Upper lobe of right lung (tissue), 1 donor: ENCODE results near the gene PTCRA. TPM values are rescaled to one million over a fixed set of nuclear protein-coding genes. Genes with fewer than 3 reads are reported as not detected.

Experiments
- ATAC-seq: fragments of 200-7000 bp; cut with Tn5 transposase; one replicate; pipeline ENCODE4 v1.9.1; 2020; ENCODE audit warnings: mild to moderate bottlenecking, moderate library complexity
- DNase-seq: peaks from one replicate; pipeline ENCODE4 v3.0.0-alpha.2; 2020
- H3K27ac ChIP-seq: fragments of 200-600 bp; one replicate; pipeline ENCODE4 v1.8.0; 2022
- H3K27me3 ChIP-seq: fragments of 200-600 bp; one replicate; pipeline ENCODE4 v1.8.0; 2022; ENCODE audit warnings: mild to moderate bottlenecking
- H3K36me3 ChIP-seq: fragments of 200-600 bp; one replicate; pipeline ENCODE4 v1.8.0; 2022
- H3K4me1 ChIP-seq: fragments of 200-600 bp; one replicate; pipeline ENCODE4 v1.8.0; 2022
- H3K4me3 ChIP-seq: fragments of 200-600 bp; one replicate; pipeline ENCODE4 v1.8.0; 2022; ENCODE audit warnings: mild to moderate bottlenecking
- H3K9me3 ChIP-seq: fragments of 200-600 bp; one replicate; pipeline ENCODE4 v1.8.0; 2022
- intact Hi-C: fragments of 100-400 bp; cut with DNase I; formaldehyde crosslinking; loops from one replicate; pipeline ENCODE4 v1.11.0; 2022
- total RNA-seq: library from RNA; stranded (reverse); fragmentation: NEBNext Ultra II Directional; extraction: Animal tissue kit (Norgen Biotek cat#: 25700); gene quantifications from one replicate; pipeline ENCODE4 v1.2.1, GENCODE V29; 2021
- TF ChIP-seq, protein P1 (sequence below): fragments of 200-600 bp; IDR thresholded peaks from one replicate; pipeline ENCODE4 v1.8.0; 2022; ENCODE audit warnings: antibody characterized with exemption
- donor health status: DM: no; HTN: yes; CAD: no; lungs with severe emphysema.

Gene PTCRA
- total RNA-seq, 1 donor from 2014 or later, result 5.0 TPM

GRCh38 chr6:42958125-42958524, 42.3 kb downstream of the PTCRA start:
- H3K36me3 ChIP-seq, result peaks cover 8% of the 10 kb centered on the region
- no peak overlapping the region for H3K27ac ChIP-seq
- H3K4me1 ChIP-seq, result peaks cover 19% of the 10 kb centered on the region
- H3K9me3 ChIP-seq, result no peaks in the 10 kb centered on the region
- no peak for DNase-seq
- intact Hi-C loops, result no loop called here
- H3K4me3 ChIP-seq, result no peak overlapping the region
- TF ChIP-seq, protein P1, sequence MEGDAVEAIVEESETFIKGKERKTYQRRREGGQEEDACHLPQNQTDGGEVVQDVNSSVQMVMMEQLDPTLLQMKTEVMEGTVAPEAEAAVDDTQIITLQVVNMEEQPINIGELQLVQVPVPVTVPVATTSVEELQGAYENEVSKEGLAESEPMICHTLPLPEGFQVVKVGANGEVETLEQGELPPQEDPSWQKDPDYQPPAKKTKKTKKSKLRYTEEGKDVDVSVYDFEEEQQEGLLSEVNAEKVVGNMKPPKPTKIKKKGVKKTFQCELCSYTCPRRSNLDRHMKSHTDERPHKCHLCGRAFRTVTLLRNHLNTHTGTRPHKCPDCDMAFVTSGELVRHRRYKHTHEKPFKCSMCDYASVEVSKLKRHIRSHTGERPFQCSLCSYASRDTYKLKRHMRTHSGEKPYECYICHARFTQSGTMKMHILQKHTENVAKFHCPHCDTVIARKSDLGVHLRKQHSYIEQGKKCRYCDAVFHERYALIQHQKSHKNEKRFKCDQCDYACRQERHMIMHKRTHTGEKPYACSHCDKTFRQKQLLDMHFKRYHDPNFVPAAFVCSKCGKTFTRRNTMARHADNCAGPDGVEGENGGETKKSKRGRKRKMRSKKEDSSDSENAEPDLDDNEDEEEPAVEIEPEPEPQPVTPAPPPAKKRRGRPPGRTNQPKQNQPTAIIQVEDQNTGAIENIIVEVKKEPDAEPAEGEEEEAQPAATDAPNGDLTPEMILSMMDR, result no peak
- no peaks in the 10 kb centered on the region for H3K27me3 ChIP-seq
- ATAC-seq, result no peak

- H3K4me1 ChIP-seq, result peaks cover 19% of the 10 kb centered on the region
- H3K27ac ChIP-seq, result peak overlapping the region; percentile 55
- H3K9me3 ChIP-seq, result no peaks in the 10 kb centered on the region
- H3K4me3 ChIP-seq, result peak overlapping the region; percentile 60
- H3K36me3 ChIP-seq, result peaks cover 22% of the 10 kb centered on the region
- DNase-seq, result no peak
- TF ChIP-seq, protein P1, result no peak
- H3K27me3 ChIP-seq, result no peaks in the 10 kb centered on the region
- no peak for ATAC-seq
- intact Hi-C loops, result no loop called here
Observed at GRCh38 chr6:42959917-42960242, 44.0 kb downstream of the PTCRA start.

GRCh38 chr6:42960243-42961019, 44.6 kb downstream of the PTCRA start, which contains the start of gene GNMT:
Gene GNMT, plus strand, starts transcription at chr6:42960754. Its CDS starts 14 bp downstream, at chr6:42960768.
- intact Hi-C loops, result no loop called here
- Histone ChIP-seq H3K36me3 (peaks cover 28% of the 10 kb centered on the region), H3K27ac (peak within 1 kb of the TSS; percentile 55)

DNA sequence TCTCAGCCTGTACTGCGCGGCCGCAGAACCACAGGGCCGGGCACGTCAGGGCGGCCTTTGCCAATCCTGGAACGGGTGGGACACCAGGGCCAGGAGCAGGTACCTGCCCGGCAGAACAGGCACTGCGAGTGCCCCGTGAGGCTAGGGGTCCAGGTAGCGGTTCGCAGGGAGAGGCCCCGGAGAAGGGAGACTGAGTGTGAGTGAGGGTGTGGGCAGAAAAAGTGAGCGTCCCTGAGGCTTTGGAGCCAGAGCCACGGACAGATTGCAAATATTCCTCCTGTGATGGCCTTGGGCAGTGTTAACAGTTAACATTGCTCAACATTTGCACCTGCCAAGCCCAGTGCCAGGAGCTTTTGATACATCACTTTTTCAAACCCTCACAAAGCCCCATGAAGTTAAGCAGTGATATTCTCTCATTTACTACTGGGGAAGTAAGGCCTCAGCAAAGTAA, 45.2 kb downstream of the PTCRA start:
- peaks cover 33% of the 10 kb centered on the region for H3K36me3 ChIP-seq
- DNase-seq (no peak), ATAC-seq (peak; percentile 4)
- peak overlapping the region; percentile 55 for H3K27ac ChIP-seq
- intact Hi-C loops, result no loop called here
- H3K27me3 ChIP-seq, result no peaks in the 10 kb centered on the region
- no peaks in the 10 kb centered on the region for H3K9me3 ChIP-seq
- peaks cover 19% of the 10 kb centered on the region for H3K4me1 ChIP-seq
- peak overlapping the region; percentile 60 for H3K4me3 ChIP-seq
- TF ChIP-seq, protein P1, result no peak

More at GRCh38 chr6:42960243-42961019, 44.6 kb downstream of the PTCRA start, which contains the start of gene GNMT:
- H3K4me1 ChIP-seq, result peaks cover 19% of the 10 kb centered on the region
- H3K27me3 ChIP-seq, result no peaks in the 10 kb centered on the region
- ATAC-seq (peak; percentile 94), DNase-seq (peak; percentile 92)
- TF ChIP-seq, protein P1, result no peak
- peak within 1 kb of the TSS; percentile 60 for H3K4me3 ChIP-seq
- H3K9me3 ChIP-seq, result no peaks in the 10 kb centered on the region

DNA sequence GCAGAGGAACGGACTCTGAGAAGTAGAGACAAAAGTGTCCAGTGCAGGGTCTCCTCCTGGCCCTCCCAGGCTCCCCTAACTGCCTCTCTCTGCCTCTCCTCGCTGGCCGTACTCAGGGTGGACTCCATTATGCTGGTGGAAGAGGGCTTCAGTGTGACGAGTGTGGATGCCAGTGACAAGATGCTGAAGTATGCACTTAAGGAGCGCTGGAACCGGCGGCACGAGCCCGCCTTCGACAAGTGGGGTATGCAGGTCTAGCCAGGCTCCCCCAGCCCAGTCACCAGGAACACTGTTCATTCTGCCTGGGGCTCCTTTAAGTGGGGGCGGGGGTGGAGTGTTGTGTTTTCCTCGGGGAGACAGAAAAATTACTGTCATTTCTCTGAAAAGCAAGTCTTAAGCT, 46.2 kb downstream of the PTCRA start:
- TF ChIP-seq, protein P1, result no peak
- H3K27me3 ChIP-seq, result no peaks in the 10 kb centered on the region
- DNase-seq (no peak), ATAC-seq (no peak)
- H3K4me1 ChIP-seq, result peaks cover 19% of the 10 kb centered on the region
- no peak overlapping the region for H3K4me3 ChIP-seq
- intact Hi-C loops, result no loop called here
- H3K9me3 ChIP-seq, result no peaks in the 10 kb centered on the region
- peaks cover 40% of the 10 kb centered on the region for H3K36me3 ChIP-seq
- no peak overlapping the region for H3K27ac ChIP-seq
